ENCODE measurements around the gene ARHGAP18. TPM values are rescaled to one million over a fixed set of nuclear protein-coding genes. Genes with fewer than 3 reads are reported as not detected.

The ARHGAP18 gene
- total RNA-seq, 1 experiment from 2014 or later = 64.5 TPM

- Mint-ChIP-seq H3K27me3 (ENCODE audit: unreplicated experiment) (no peaks in the 10 kb centered on the region), H3K4me3 (ENCODE audit: low read depth, unreplicated experiment) (no peak overlapping the region), H3K4me1 (ENCODE audit: low read depth, unreplicated experiment) (peaks cover 69% of the 10 kb centered on the region), H3K9me3 (ENCODE audit: low read depth, unreplicated experiment) (no peaks in the 10 kb centered on the region), H3K27ac (ENCODE audit: unreplicated experiment) (no peak overlapping the region), H3K36me3 (ENCODE audit: insufficient read depth, unreplicated experiment) (peaks cover 18% of the 10 kb centered on the region)
- TF ChIP-seq, protein P1, sequence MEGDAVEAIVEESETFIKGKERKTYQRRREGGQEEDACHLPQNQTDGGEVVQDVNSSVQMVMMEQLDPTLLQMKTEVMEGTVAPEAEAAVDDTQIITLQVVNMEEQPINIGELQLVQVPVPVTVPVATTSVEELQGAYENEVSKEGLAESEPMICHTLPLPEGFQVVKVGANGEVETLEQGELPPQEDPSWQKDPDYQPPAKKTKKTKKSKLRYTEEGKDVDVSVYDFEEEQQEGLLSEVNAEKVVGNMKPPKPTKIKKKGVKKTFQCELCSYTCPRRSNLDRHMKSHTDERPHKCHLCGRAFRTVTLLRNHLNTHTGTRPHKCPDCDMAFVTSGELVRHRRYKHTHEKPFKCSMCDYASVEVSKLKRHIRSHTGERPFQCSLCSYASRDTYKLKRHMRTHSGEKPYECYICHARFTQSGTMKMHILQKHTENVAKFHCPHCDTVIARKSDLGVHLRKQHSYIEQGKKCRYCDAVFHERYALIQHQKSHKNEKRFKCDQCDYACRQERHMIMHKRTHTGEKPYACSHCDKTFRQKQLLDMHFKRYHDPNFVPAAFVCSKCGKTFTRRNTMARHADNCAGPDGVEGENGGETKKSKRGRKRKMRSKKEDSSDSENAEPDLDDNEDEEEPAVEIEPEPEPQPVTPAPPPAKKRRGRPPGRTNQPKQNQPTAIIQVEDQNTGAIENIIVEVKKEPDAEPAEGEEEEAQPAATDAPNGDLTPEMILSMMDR (IDR thresholded peaks at IDR 0.05; ENCODE audit: unreplicated experiment) = no peak
- CTCF ChIA-PET = interaction anchor here (1.4 kb wide), 1 partner anchor 42 kb away, joined by 3 read pairs; no protein-coding TSS in a partner anchor
- no peak for DNase-seq
- no TSS peak for BruUV-seq (replicated peaks)
- intact Hi-C loops (cut with micrococcal nuclease; ENCODE audit: unreplicated experiment) = no loop called here
Observed at GRCh38 chr6:129697788-129698187, 12.2 kb downstream of the ARHGAP18 start.

DNA sequence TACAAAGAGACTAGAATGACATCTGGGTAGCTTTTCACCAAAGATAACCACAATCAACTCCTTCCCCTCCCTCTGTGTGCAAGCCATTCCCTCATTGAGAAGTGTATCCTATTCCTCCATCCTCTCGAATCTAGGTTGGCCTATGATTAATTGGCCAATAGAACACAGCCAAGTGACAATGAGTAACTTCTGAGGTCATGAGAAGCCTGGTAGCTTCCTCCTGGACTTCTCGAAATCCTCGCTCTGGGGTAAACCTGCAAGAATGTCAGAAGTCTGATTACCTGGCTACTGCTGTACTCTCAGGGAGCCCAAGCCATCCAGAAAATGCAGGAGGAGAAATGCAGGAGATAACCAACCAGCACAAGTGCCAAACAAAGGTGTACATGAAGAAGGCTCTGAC lies 13.1 kb downstream of the ARHGAP18 start:
- no peaks in the 10 kb centered on the region for H3K27me3 Mint-ChIP-seq (ENCODE audit: unreplicated experiment)
- H3K36me3 Mint-ChIP-seq (ENCODE audit: insufficient read depth, unreplicated experiment) = peaks cover 9% of the 10 kb centered on the region
- CTCF ChIA-PET = interaction anchor here (0.7 to 1.4 kb wide), 2 partner anchors 24 to 41 kb away, joined by 3 read pairs; no protein-coding TSS in a partner anchor
- TF ChIP-seq, protein P1 (IDR thresholded peaks at IDR 0.05; ENCODE audit: unreplicated experiment) = no peak
- H3K27ac Mint-ChIP-seq (ENCODE audit: unreplicated experiment) = peak overlapping the region; percentile 23
- H3K4me3 Mint-ChIP-seq (ENCODE audit: low read depth, unreplicated experiment) = no peak overlapping the region
- no peaks in the 10 kb centered on the region for H3K9me3 Mint-ChIP-seq (ENCODE audit: low read depth, unreplicated experiment)
- intact Hi-C loops (cut with micrococcal nuclease; ENCODE audit: unreplicated experiment) = no loop called here
- no peak for DNase-seq
- BruUV-seq (replicated peaks) = no TSS peak
- H3K4me1 Mint-ChIP-seq (ENCODE audit: low read depth, unreplicated experiment) = peaks cover 69% of the 10 kb centered on the region

GRCh38 chr6:129696028-129696418 lies 14.0 kb downstream of the ARHGAP18 start:
- Mint-ChIP-seq H3K27ac (ENCODE audit: unreplicated experiment) (peak overlapping the region; percentile 23), H3K9me3 (ENCODE audit: low read depth, unreplicated experiment) (no peaks in the 10 kb centered on the region), H3K4me3 (ENCODE audit: low read depth, unreplicated experiment) (no peak overlapping the region), H3K4me1 (ENCODE audit: low read depth, unreplicated experiment) (peaks cover 69% of the 10 kb centered on the region), H3K27me3 (ENCODE audit: unreplicated experiment) (no peaks in the 10 kb centered on the region), H3K36me3 (ENCODE audit: insufficient read depth, unreplicated experiment) (peaks cover 17% of the 10 kb centered on the region)
- CTCF ChIA-PET = interaction anchor here (1.1 kb wide), 1 partner anchor 34 kb away, joined by 3 read pairs; no protein-coding TSS in a partner anchor
- TF ChIP-seq, protein P1 (IDR thresholded peaks at IDR 0.05; ENCODE audit: unreplicated experiment) = no peak
- intact Hi-C loops (cut with micrococcal nuclease; ENCODE audit: unreplicated experiment) = no loop called here
- no TSS peak for BruUV-seq (replicated peaks)
- no peak for DNase-seq

GRCh38 chr6:129695373-129696027 lies 14.5 kb downstream of the ARHGAP18 start:
- H3K36me3 Mint-ChIP-seq (ENCODE audit: insufficient read depth, unreplicated experiment) = peaks cover 19% of the 10 kb centered on the region
- no TSS peak for BruUV-seq (replicated peaks)
- H3K27ac Mint-ChIP-seq (ENCODE audit: unreplicated experiment) = peak overlapping the region; percentile 42
- no peaks in the 10 kb centered on the region for H3K9me3 Mint-ChIP-seq (ENCODE audit: low read depth, unreplicated experiment)
- no peaks in the 10 kb centered on the region for H3K27me3 Mint-ChIP-seq (ENCODE audit: unreplicated experiment)
- no peak overlapping the region for H3K4me3 Mint-ChIP-seq (ENCODE audit: low read depth, unreplicated experiment)
- DNase-seq = no peak
- TF ChIP-seq, protein P1 (IDR thresholded peaks at IDR 0.05; ENCODE audit: unreplicated experiment) = no peak
- CTCF ChIA-PET = interaction anchor here (0.7 to 1.1 kb wide), 2 partner anchors 12 to 35 kb away, joined by 3 to 4 read pairs; no protein-coding TSS in a partner anchor
- intact Hi-C loops (cut with micrococcal nuclease; ENCODE audit: unreplicated experiment) = no loop called here
- H3K4me1 Mint-ChIP-seq (ENCODE audit: low read depth, unreplicated experiment) = peaks cover 66% of the 10 kb centered on the region
